Muscle layer of colon (tissue), 2 donors: Measurements from ENCODE around the gene QKI.
A peak's percentile ranks its signal among the peaks of the same experiment; 100 is the strongest.

ENCODE experiments used
- H3K27ac ChIP-seq: one replicate; pipeline ENCODE4 v1.7.0; 2013; ENCODE audit warnings: low read depth, mild to moderate bottlenecking, low read length, moderate library complexity
- H3K27me3 ChIP-seq, 2 donors: one replicate each; pipeline ENCODE4 v1.7.0; 2013; ENCODE audit warnings: low read length in 2 of 2, mild to moderate bottlenecking in 2 of 2; ENCODE audit not compliant: insufficient read depth in 2 of 2, control insufficient read depth in 1 of 2
- H3K36me3 ChIP-seq: one replicate; pipeline ENCODE4 v1.7.0; 2013; ENCODE audit warnings: mild to moderate bottlenecking, low read length; ENCODE audit not compliant: insufficient read depth
- H3K4me1 ChIP-seq: one replicate; pipeline ENCODE4 v1.7.0; 2013; ENCODE audit warnings: mild to moderate bottlenecking, low read length; ENCODE audit not compliant: insufficient read depth
- H3K4me3 ChIP-seq, 2 donors: one replicate each; pipeline ENCODE4 v1.7.0; 2013; ENCODE audit warnings: low read length in 2 of 2, low read depth in 1 of 2, mild to moderate bottlenecking in 1 of 2, moderate library complexity in 1 of 2
- H3K9ac ChIP-seq: one replicate; pipeline ENCODE4 v1.7.0; 2013; ENCODE audit warnings: low read length
- H3K9me3 ChIP-seq: one replicate; pipeline ENCODE4 v1.7.0; 2013; ENCODE audit warnings: mild to moderate bottlenecking, low read length
- donor health status: abdominal sarcoma.
- donor health status: Adenocarcinoma of cecum.

Gene QKI

GRCh38 chr6:163416557-163417253 lies 2.2 kb downstream of the QKI start:
- H3K4me3 ChIP-seq = peak overlapping the region; percentile 69 to 81
- H3K4me1 ChIP-seq = peaks cover 47% of the 10 kb centered on the region
- peak overlapping the region; percentile 82 for H3K27ac ChIP-seq
- H3K36me3 ChIP-seq = no peaks in the 10 kb centered on the region
- no peaks in the 10 kb centered on the region for H3K27me3 ChIP-seq
- H3K9ac ChIP-seq = peak overlapping the region; percentile 92
- no peaks in the 10 kb centered on the region for H3K9me3 ChIP-seq

GRCh38 chr6:163417595-163417994 lies 3.1 kb downstream of the QKI start:
- H3K4me3 ChIP-seq = peak overlapping the region in 1 of 2 donors; percentile 69
- peaks cover 44% of the 10 kb centered on the region for H3K4me1 ChIP-seq
- no peaks in the 10 kb centered on the region for H3K36me3 ChIP-seq
- no peaks in the 10 kb centered on the region for H3K27me3 ChIP-seq
- H3K9me3 ChIP-seq = no peaks in the 10 kb centered on the region
- H3K27ac ChIP-seq = no peak overlapping the region
- peak overlapping the region; percentile 92 for H3K9ac ChIP-seq

- no peaks in the 10 kb centered on the region for H3K9me3 ChIP-seq
- H3K27ac ChIP-seq = peak overlapping the region; percentile 10
- no peaks in the 10 kb centered on the region for H3K27me3 ChIP-seq
- H3K4me3 ChIP-seq = peak overlapping the region in 1 of 2 donors; percentile 30
- no peaks in the 10 kb centered on the region for H3K36me3 ChIP-seq
- H3K9ac ChIP-seq = peak overlapping the region; percentile 2
- peaks cover 50% of the 10 kb centered on the region for H3K4me1 ChIP-seq
These were observed 4.0 kb downstream of the QKI start for GRCh38 chr6:163418311-163419029.

GRCh38 chr6:163419413-163420288 lies 5.1 kb downstream of the QKI start:
- Histone ChIP-seq H3K27me3 (no peaks in the 10 kb centered on the region), H3K4me1 (peaks cover 58% of the 10 kb centered on the region), H3K4me3 (peak overlapping the region in 1 of 2 donors; percentile 30), H3K9me3 (no peaks in the 10 kb centered on the region), H3K27ac (no peak overlapping the region), H3K36me3 (no peaks in the 10 kb centered on the region), H3K9ac (no peak overlapping the region)

GRCh38 chr6:163420289-163420614 lies 5.7 kb downstream of the QKI start:
- Histone ChIP-seq H3K4me3 (peak overlapping the region in 1 of 2 donors; percentile 30), H3K27me3 (no peaks in the 10 kb centered on the region), H3K27ac (no peak overlapping the region), H3K9me3 (no peaks in the 10 kb centered on the region), H3K9ac (no peak overlapping the region), H3K36me3 (no peaks in the 10 kb centered on the region), H3K4me1 (peaks cover 63% of the 10 kb centered on the region)

DNA sequence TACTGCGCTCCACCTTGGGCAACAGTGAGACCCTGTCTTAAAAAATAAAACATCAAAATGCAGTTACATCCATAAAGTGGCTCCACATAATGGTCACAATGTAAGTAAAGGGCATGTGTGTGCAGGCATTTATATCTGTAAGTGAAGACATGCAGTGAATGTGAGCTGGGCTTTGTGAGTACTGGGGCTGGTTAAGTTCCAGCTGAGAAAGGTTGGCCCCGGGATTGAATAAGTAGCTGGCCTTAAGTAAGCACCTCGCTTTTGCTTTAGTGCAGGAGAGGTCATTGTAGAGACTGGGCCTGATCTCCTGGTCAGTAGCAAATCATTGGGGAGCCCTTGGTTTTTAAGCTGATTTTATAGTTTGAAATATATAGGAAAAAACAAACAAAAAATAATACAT lies 8.0 kb downstream of the QKI start:
- no peaks in the 10 kb centered on the region for H3K9me3 ChIP-seq
- H3K27me3 ChIP-seq = no peaks in the 10 kb centered on the region
- H3K36me3 ChIP-seq = no peaks in the 10 kb centered on the region
- no peak overlapping the region for H3K4me3 ChIP-seq
- H3K9ac ChIP-seq = no peak overlapping the region
- peaks cover 67% of the 10 kb centered on the region for H3K4me1 ChIP-seq
- H3K27ac ChIP-seq = no peak overlapping the region

- no peak overlapping the region for H3K27ac ChIP-seq
- H3K9ac ChIP-seq = no peak overlapping the region
- H3K36me3 ChIP-seq = no peaks in the 10 kb centered on the region
- no peaks in the 10 kb centered on the region for H3K9me3 ChIP-seq
- peaks cover 70% of the 10 kb centered on the region for H3K4me1 ChIP-seq
- no peak overlapping the region for H3K4me3 ChIP-seq
- no peaks in the 10 kb centered on the region for H3K27me3 ChIP-seq
These were observed 9.2 kb downstream of the QKI start for GRCh38 chr6:163423696-163424095.

DNA sequence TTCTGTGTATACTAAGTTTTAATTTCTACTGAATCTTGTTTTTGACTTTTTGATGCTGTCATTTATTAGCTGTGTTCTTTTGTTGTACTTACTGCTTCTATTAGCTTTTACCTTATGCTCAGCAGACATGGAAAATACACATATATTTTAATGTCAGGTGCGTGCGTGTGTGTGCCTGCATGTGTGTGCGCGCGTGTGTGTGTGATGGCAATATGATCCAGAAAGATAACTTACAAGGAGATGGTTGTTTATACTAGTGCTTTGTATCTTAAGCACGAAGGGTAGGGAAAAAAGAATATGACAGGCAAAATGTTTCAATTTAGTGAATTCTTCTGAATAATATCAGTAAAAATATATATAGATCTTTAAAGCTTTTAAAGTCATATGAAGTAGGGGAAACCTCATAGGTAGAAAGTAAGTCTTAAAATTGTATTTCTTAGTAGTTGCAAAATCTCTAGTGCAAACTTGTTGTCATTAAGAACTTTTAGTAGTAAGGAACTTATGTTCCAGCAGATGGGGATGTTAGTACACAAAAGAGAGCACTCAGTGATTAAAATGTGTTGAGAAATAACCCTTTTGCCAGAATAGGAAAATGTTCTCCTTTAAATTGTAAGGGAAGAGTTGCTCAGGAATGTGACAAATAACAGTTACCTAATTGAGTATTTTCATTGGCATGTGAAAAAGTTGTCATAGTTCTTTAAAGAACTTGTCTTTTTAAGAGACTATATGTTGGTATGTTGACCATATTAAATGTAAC lies 13.2 kb downstream of the QKI start:
- no peaks in the 10 kb centered on the region for H3K27me3 ChIP-seq
- H3K9ac ChIP-seq = no peak overlapping the region
- H3K4me3 ChIP-seq = no peak overlapping the region
- peaks cover 49% of the 10 kb centered on the region for H3K4me1 ChIP-seq
- no peak overlapping the region for H3K27ac ChIP-seq
- H3K36me3 ChIP-seq = no peaks in the 10 kb centered on the region
- no peaks in the 10 kb centered on the region for H3K9me3 ChIP-seq

DNA sequence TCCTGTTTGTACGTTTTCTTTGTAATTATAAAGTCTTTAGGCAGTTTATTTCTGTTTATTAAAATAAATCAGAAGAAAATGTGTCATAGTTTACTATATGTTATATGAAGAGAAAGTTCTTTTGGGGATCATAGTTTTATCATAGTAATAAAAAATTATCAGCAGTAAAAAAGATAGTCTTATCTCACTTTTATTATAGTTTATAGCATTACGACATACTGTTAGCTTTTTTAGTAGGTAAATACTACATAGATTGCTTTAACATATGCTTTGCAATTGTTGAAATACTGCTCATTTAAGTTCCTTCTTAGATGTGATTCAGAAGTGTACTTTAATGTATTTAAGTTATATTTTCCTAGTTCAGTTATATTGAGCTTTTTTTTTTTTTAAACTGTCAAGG lies 13.9 kb downstream of the QKI start:
- Histone ChIP-seq H3K9ac (no peak overlapping the region), H3K4me1 (peaks cover 45% of the 10 kb centered on the region), H3K36me3 (no peaks in the 10 kb centered on the region), H3K4me3 (no peak overlapping the region), H3K27me3 (no peaks in the 10 kb centered on the region), H3K27ac (no peak overlapping the region), H3K9me3 (no peaks in the 10 kb centered on the region)

DNA sequence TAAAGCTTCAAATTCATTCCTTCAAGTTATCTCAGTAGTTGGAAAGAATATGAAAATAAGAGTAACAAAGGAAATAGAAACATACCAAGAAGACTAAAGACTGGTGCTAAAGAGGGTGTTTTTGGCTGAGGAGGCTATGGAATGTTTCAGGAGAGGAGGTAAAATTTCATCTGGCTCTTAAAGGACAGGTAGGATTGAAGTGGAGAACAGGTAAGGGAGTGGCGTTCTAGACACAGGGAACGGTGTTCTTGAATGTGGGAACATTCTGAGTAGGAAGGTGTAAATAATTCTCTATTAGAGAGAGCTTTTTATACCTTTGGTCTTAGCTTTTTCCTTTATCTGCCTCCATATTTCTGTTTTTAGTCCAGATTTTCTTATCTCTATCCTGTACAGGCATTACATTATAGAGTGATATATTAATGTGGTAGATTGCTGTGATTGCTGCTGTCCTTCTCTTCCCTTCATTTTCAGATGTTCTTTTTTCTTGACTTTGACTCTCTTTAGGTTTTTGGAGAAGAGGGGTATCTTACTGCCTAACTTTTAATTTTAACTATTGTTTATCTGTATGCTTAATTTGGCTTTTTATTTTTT lies 15.4 kb downstream of the QKI start:
- Histone ChIP-seq H3K36me3 (no peaks in the 10 kb centered on the region), H3K4me1 (peaks cover 34% of the 10 kb centered on the region), H3K4me3 (no peak overlapping the region), H3K27me3 (no peaks in the 10 kb centered on the region), H3K27ac (no peak overlapping the region), H3K9me3 (no peaks in the 10 kb centered on the region), H3K9ac (no peak overlapping the region)
